GM12878 (cell line): ENCODE measurements around the gene SELENOO. TPM values are rescaled to one million over a fixed set of nuclear protein-coding genes. Genes with fewer than 3 reads are reported as not detected.

ENCODE experiments used
- ATAC-seq: fragments of 200-7000 bp; cut with Tn5 transposase; 3 replicates; pipeline ENCODE4 v1.9.1; 2020; ENCODE audit warnings: mild to moderate bottlenecking, moderate library complexity
- BruUV-seq: library from RNA; stranded (reverse); fragments of 400-500 nt; replicated peaks from 2 replicates; lab custom pipeline; 2021; lab: Mats Ljungman, UMichigan
- CTCF ChIA-PET: fragments of 300-600 bp; sonication (Branson Sonifier 250); formaldehyde crosslinking; extraction: SDS; loops from one replicate; lab custom pipeline; 2021; ENCODE audit warnings: inconsistent platforms; lab: Yijun Ruan, JAX
- POLR2A ChIA-PET: fragments of 350-600 bp; formaldehyde crosslinking; extraction: SDS; loops from one replicate; lab custom pipeline; 2021; ENCODE audit warnings: inconsistent platforms; lab: Charles Lee
- RAD21 ChIA-PET: fragments of 300-600 bp; sonication (Branson Sonifier 250); formaldehyde crosslinking; loops from one replicate; lab custom pipeline; 2023; ENCODE audit warnings: antibody characterized with exemption; ENCODE audit not compliant: unreplicated experiment; lab: Charles Lee
- SMC1A ChIA-PET: fragments of 300-600 bp; sonication (Branson Sonifier 250); formaldehyde crosslinking; loops from one replicate; lab custom pipeline; 2023; ENCODE audit not compliant: unreplicated experiment, uncharacterized antibody; lab: Charles Lee
- DNase-seq: peaks from one replicate; pipeline ENCODE4 v3.0.0-alpha.2; 2011; ENCODE audit warnings: low read depth, low spot score
- FAIRE-seq: peaks from 3 replicates; lab custom pipeline; 2011; peaks lifted over from hg19 to GRCh38; lab: Jason Lieb, UNC
- H2AFZ ChIP-seq: 2 replicates; pipeline ENCODE4 v1.6.0; 2011; ENCODE audit warnings: low read depth, low read length, control low read depth; ENCODE audit not compliant: control insufficient read depth
- H3K27ac ChIP-seq: 2 replicates; pipeline ENCODE4 v1.5.1; 2011; ENCODE audit warnings: control low read depth; ENCODE audit not compliant: control insufficient read depth, insufficient read depth
- H3K27me3 ChIP-seq, 2 experiments: replicated peaks in 1 of 2; 2 replicates each; pipeline versions ENCODE4 v1.6.0 to v1.6.1; 2011; ENCODE audit warnings: low read length in 1 of 2; ENCODE audit not compliant: control insufficient read depth in 2 of 2, insufficient read depth in 2 of 2
- H3K36me3 ChIP-seq, 2 experiments: 2 replicates each; pipeline ENCODE4 v1.5.1; 2011; ENCODE audit warnings: low read length in 1 of 2; ENCODE audit not compliant: control insufficient read depth in 2 of 2, insufficient read depth in 2 of 2
- H3K4me1 ChIP-seq: 2 replicates; pipeline ENCODE4 v1.6.1; 2011; ENCODE audit warnings: mild to moderate bottlenecking, low read length, moderate library complexity, mixed read lengths; ENCODE audit not compliant: control insufficient read depth, insufficient read depth
- H3K4me2 ChIP-seq: 2 replicates; pipeline ENCODE4 v1.6.0; 2011; ENCODE audit warnings: control low read depth; ENCODE audit not compliant: control insufficient read depth, insufficient read depth
- H3K4me3 ChIP-seq: fragments of 200-600 bp; sonication (generic); 2 replicates; pipeline ENCODE4 v1.5.1; 2016
- H3K79me2 ChIP-seq: 2 replicates; pipeline ENCODE4 v1.6.0; 2011; ENCODE audit warnings: low read length; ENCODE audit not compliant: control insufficient read depth, insufficient read depth
- H3K9ac ChIP-seq: 2 replicates; pipeline ENCODE4 v1.8.0; 2011; ENCODE audit warnings: low read length, control low read depth, mixed read lengths; ENCODE audit not compliant: control insufficient read depth, insufficient read depth
- H3K9me3 ChIP-seq: replicated peaks from 3 replicates; pipeline ENCODE4 v1.5.1; 2011; ENCODE audit warnings: mild to moderate bottlenecking, low read length; ENCODE audit not compliant: control insufficient read depth, insufficient read depth
- H4K20me1 ChIP-seq: 2 replicates; pipeline ENCODE4 v1.6.0; 2011; ENCODE audit not compliant: control insufficient read depth, insufficient read depth
- BHLHE40 ChIP-seq, 2 experiments: fragments of 450-650 bp in 1 of 2; IDR thresholded peaks; 2 replicates each; pipeline ENCODE4 v1.6.1; 2011 to 2017; ENCODE audit warnings: low read depth in 2 of 2, borderline replicate concordance in 1 of 2, improper control_type of control experiment in 1 of 2, low read length in 1 of 2, mild to moderate bottlenecking in 1 of 2
- BMI1 ChIP-seq: fragments of 450-650 bp; IDR thresholded peaks from 2 replicates; pipeline ENCODE4 v1.6.1; 2016; ENCODE audit warnings: mild to moderate bottlenecking, moderate library complexity, borderline replicate concordance
- KLF5 ChIP-seq: fragments of 450-650 bp; IDR thresholded peaks from 2 replicates; pipeline ENCODE4 v1.6.1; 2014; ENCODE audit warnings: mild to moderate bottlenecking; ENCODE audit not compliant: partially characterized antibody
- MYB ChIP-seq: fragments of 150-350 bp; IDR thresholded peaks from 2 replicates; pipeline ENCODE4 v1.6.1; 2014; ENCODE audit warnings: mild to moderate bottlenecking, low read depth, low read length, borderline replicate concordance
- POLR2A ChIP-seq: IDR thresholded peaks from 2 replicates; pipeline ENCODE4 v1.6.1; 2011; ENCODE audit warnings: low read depth, mild to moderate bottlenecking, low read length
- WGBS: methylation state at CpG from one replicate; pipeline ENCODE4 v1.1.6; 2016; ENCODE audit warnings: low lambda C conversion rate; ENCODE audit not compliant: insufficient replicate concordance, insufficient coverage; ENCODE audit errors: missing lambda C conversion rate; 5-methylcytosine and 5-hydroxymethylcytosine counted together
- in situ Hi-C: fragments of 300-500 bp; cut with MboI; formaldehyde crosslinking; loops from 9 replicates; pipeline ENCODE4 v1.14.3; 2018; ENCODE audit warnings: mixed read lengths
- intact Hi-C: fragments of 100-400 bp; cut with micrococcal nuclease; formaldehyde crosslinking; loops from one replicate; pipeline ENCODE4 v1.14.2; 2022; ENCODE audit not compliant: unreplicated experiment
- polyA plus RNA-seq, 11 experiments: library from polyadenylated mRNA; depleted of rRNA in 4 of 11; unstranded in 6 of 11; stranded (reverse) in 5 of 11; fragments of >200 nt; fragmentation: Nextera tagmentation in 4 of 11; fragmentation: Illumina TruSeq in 1 of 11; extraction: Ambion mirVana in 4 of 11; extraction: Trizol in 1 of 11; gene quantifications; 1 replicate in 1 of 11; 2 replicates in 10 of 11; pipeline versions ENCODE4 v1.2.1 to v1.2.3, GENCODE V29; 2011 to 2016; ENCODE audit warnings: inconsistent platforms in 2 of 11, missing spikeins in 2 of 11, low read depth in 1 of 11
- total RNA-seq, 4 experiments: library from RNA; depleted of rRNA in 3 of 4; stranded (reverse); fragments of >200 nt in 3 of 4; fragmentation: Illumina TruSeq in 1 of 4; extraction: Trizol in 1 of 4; gene quantifications; 2 replicates each; pipeline versions ENCODE4 v1.2.1 to v1.2.3, GENCODE V29; 2013 to 2021

Gene SELENOO
- total and polyA plus RNA-seq, 10 of the 15 experiments (the other 5 are each of a cell fraction or from before 2014, with no cell fraction given), result 0.42 to 23.3 (median 3.3) TPM

DNA sequence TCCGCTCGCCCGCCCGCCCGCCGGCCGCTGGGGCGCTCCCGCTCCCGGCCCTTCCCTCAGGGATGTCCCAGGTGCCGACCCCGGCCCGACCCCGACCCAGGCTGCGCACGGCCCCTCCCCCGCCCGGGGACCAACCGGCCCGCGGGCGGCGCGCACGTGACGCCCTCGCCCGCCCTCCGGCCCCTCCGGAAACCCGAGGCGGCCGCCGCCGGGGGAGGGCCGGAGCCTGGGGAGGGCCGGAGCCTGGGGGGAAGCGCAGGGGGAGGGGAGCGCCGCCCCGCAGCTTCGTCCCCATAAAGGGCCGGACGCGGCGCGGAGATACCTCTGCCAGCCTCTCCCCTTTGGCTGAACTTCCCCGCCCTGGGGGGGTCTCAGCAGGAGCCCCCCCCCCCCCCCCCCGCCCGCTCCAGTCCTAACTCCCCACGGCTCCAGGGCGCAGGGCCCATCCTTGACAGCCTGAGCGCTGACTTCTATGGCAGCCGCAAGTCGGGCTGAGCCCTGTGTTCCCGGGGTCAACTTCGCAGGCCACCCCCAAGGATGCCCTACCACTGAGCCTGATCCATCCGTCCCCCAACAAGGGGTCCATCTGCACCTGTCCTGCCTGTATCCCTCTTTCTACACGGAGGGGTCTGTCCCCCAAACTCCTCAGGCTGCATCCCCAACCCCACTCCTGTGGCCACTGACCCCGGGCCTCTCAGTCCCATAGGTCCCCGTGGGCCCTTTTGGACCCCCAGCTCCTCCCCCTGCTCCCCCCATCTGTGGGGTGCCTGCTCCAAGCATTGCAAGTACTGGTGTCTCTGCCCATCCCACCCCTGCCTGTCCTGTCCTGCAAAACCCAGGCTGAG is 61.0 kb downstream of the SELENOO start, which contains the start of gene MAPK12 (continued):
- TF ChIP-seq MYB (no peak), BMI1 (no peak), POLR2A (peak; percentile 25)

GRCh38 chr22:50262460-50262911 is 61.7 kb downstream of the SELENOO start:
- H3K4me2 ChIP-seq, result no peak overlapping the region; the same call in 1 of the 2 replicates
- no peaks in the 10 kb centered on the region for H3K9me3 ChIP-seq
- SMC1A ChIA-PET, result interaction anchor here (1.2 to 1.4 kb wide), 2 partner anchors 11 kb away, joined by 3 read pairs; partner anchors contain the start of gene HDAC10
- H3K9ac ChIP-seq, result no peak overlapping the region
- no peak overlapping the region for H3K4me3 ChIP-seq
- TF ChIP-seq BHLHE40 (IDR thresholded peaks at IDR 0.05; ENCODE audit: borderline replicate concordance in 1 of 2, low read depth in 2 of 2, low read length in 1 of 2), result peak in 1 of 2 experiments; percentile 9; a peak in 1 of 4 replicates
- no peak for TF ChIP-seq KLF5
- FAIRE-seq (no peak), ATAC-seq (peak; percentile 29), DNase-seq (no peak)
- no TSS peak for BruUV-seq
- intact Hi-C loops, result no loop called here
- no peaks in the 10 kb centered on the region for H3K27me3 ChIP-seq
- CTCF ChIA-PET, result interaction anchor here (1.3 to 1.4 kb wide), 2 partner anchors 10 to 79 kb away, joined by 4 to 10 read pairs; partner anchors contain the start of gene HDAC10
- no peak overlapping the region for H2AFZ ChIP-seq
- H3K27ac ChIP-seq, result no peak overlapping the region
- H4K20me1 ChIP-seq, result no peaks in the 10 kb centered on the region
- H3K4me1 ChIP-seq, result peaks cover 14% of the 10 kb centered on the region
- H3K36me3 ChIP-seq, result no peaks in the 10 kb centered on the region
- H3K79me2 ChIP-seq, result peaks cover 8% of the 10 kb centered on the region
- WGBS, result 42% methylated on average over 7 of the region's 7 CpGs
- POLR2A ChIA-PET, result interaction anchor here (1.2 to 3.3 kb wide), 2 partner anchors 9 to 12 kb away, joined by 5 to 15 read pairs; partner anchors contain the start of gene HDAC10
- RAD21 ChIA-PET, result no interaction called here
- in situ Hi-C loops, result no loop called here
